Activated CD4-positive, alpha-beta T cell treated with anti-CD3 and anti-CD28 coated beads, Interleukin-10, Interleukin-2, amounts not matched to agents 100 ng/mL and 50 ng/mL, durations not matched to agents 16 hours and 8 hours (primary cell): ENCODE data around the gene RAMP1.

Source experiments
- DNase-seq: peaks from one replicate; pipeline ENCODE4 v3.0.0-alpha.2; 2020

RAMP1 gene

GRCh38 chr2:237961637-237962036 is 102.2 kb downstream of the RAMP1 start:
- DNase-seq, result no peak
